Stomach (tissue), 4 donors: ENCODE measurements around the gene PEAK3.

Experiments used
- CTCF ChIP-seq, 7 experiments: fragments of 450-650 bp in 4 of 7; fragments of 200-600 bp in 3 of 7; sonication (generic) in 3 of 7; IDR thresholded peaks; one replicate each; pipeline ENCODE4 v1.5.1; 2016 to 2019; ENCODE audit warnings: antibody characterized with exemption in 7 of 7, control low read depth in 2 of 7, mild to moderate bottlenecking in 1 of 7
- EP300 ChIP-seq: sonication (generic); formaldehyde crosslinking; IDR thresholded peaks from one replicate; pipeline ENCODE4 v1.6.1; 2017; ENCODE audit warnings: antibody characterized with exemption
- POLR2AphosphoS5 ChIP-seq, 3 donors: sonication (generic); formaldehyde crosslinking; IDR thresholded peaks; one replicate each; pipeline ENCODE4 v1.6.1; 2016; ENCODE audit warnings: antibody characterized with exemption in 3 of 3

DNA sequence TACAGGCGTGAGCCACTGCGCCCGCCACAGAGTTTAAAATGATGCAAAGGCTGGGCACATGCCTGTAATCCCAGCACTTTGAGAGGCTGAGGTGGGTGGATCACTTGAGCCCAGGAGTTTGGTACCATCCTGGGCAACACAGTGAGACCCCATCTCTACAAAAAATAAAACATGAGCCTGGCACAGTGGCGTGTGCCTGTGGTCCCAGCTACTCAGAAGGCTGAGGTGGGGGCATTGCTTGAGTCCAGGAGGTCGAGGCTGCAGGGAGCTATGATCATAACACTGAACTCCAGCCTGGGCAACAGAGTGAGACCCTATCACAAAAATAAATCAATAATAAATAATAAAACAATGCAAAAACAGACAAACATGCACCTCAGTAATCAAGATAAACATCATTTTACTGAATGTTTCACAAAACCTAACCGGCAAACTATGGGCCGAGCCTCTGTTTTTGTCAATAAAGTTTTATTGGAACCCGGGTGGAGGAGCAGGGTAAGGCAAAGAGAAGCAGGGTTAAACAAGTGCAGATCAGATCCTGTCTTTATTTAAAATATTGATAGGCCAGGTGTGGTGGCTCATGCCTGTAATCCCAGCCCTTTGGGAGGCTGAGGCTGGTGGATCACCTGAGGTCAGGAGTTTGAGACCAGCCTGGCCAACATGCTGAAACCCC is 2.0 kb upstream of the PEAK3 start:
- TF ChIP-seq POLR2AphosphoS5 (IDR thresholded peaks at IDR 0.05) (no peak), CTCF (IDR thresholded peaks at IDR 0.05) (no peak), EP300 (no peak)
